CD4-positive, alpha-beta T cell treated with Interferon gamma for 1 hour (primary cell): ENCODE measurements around the gene NIT2.
A peak's percentile ranks its signal among the peaks of the same experiment; 100 is the strongest.

Experiments used
- DNase-seq: peaks from one replicate; pipeline ENCODE4 v3.0.0-alpha.2; 2020

Gene NIT2

GRCh38 chr3:100400419-100400779 is 65.8 kb downstream of the NIT2 start:
- peak; percentile 17 for DNase-seq

GRCh38 chr3:100400780-100401673 is 66.5 kb downstream of the NIT2 start, which contains the start of the genes LNP1 and TOMM70:
Gene LNP1 (plus strand): TSS chr3:100401539. CDS start chr3:100429730, 28,191 bp downstream.
Gene TOMM70 (minus strand): TSS chr3:100401089. CDS start chr3:100400949, 140 bp downstream.
- DNase-seq = peak; percentile 91

- DNase-seq = peak; percentile 35
Observed at GRCh38 chr3:100401674-100402041, 67.1 kb downstream of the NIT2 start.

GRCh38 chr3:100402256-100402655 is 67.7 kb downstream of the NIT2 start:
- DNase-seq = no peak

GRCh38 chr3:100402891-100403290 is 68.3 kb downstream of the NIT2 start:
- DNase-seq = no peak

- no peak for DNase-seq
Observed at GRCh38 chr3:100403362-100404249, 69.0 kb downstream of the NIT2 start.

- DNase-seq = no peak
Observed at GRCh38 chr3:100404250-100404548, 69.6 kb downstream of the NIT2 start.

- DNase-seq = no peak
Observed at GRCh38 chr3:100407164-100407563, 72.6 kb downstream of the NIT2 start.

GRCh38 chr3:100407977-100408532 is 73.5 kb downstream of the NIT2 start:
- DNase-seq = no peak
